HUES6 (cell line): ENCODE data around the gene SPACA7.

ENCODE experiments used
- H3K27ac ChIP-seq: 2 replicates; pipeline ENCODE4 v1.7.0; 2013; ENCODE audit warnings: low read depth, mild to moderate bottlenecking, low read length, inconsistent platforms
- H3K27me3 ChIP-seq: 2 replicates; pipeline ENCODE4 v1.6.1; 2013; ENCODE audit warnings: low read length; ENCODE audit not compliant: control insufficient read depth, insufficient read depth
- H3K36me3 ChIP-seq: 2 replicates; pipeline ENCODE4 v1.6.1; 2013; ENCODE audit warnings: low read length; ENCODE audit not compliant: control insufficient read depth, insufficient read depth
- H3K4me1 ChIP-seq: 2 replicates; pipeline ENCODE4 v1.6.1; 2013; ENCODE audit warnings: low read length; ENCODE audit not compliant: control insufficient read depth, insufficient read depth
- H3K4me3 ChIP-seq: 2 replicates; pipeline ENCODE4 v1.5.1; 2013; ENCODE audit warnings: low read depth, low read length
- H3K9ac ChIP-seq: one replicate; pipeline ENCODE4 v1.6.1; 2013; ENCODE audit warnings: mild to moderate bottlenecking, low read length
- H3K9me3 ChIP-seq: 2 replicates; pipeline ENCODE4 v1.6.1; 2013; ENCODE audit warnings: low read depth, low read length; ENCODE audit not compliant: control insufficient read depth, insufficient read depth

SPACA7 gene

GRCh38 chr13:112351825-112352224, 24.3 kb upstream of the SPACA7 start:
- Histone ChIP-seq H3K9me3 (no peaks in the 10 kb centered on the region), H3K27ac (no peak overlapping the region), H3K9ac (no peak overlapping the region), H3K36me3 (no peaks in the 10 kb centered on the region), H3K4me1 (peaks cover 20% of the 10 kb centered on the region), H3K27me3 (peaks cover 11% of the 10 kb centered on the region; the same call in 1 of the 2 replicates), H3K4me3 (no peak overlapping the region)

GRCh38 chr13:112353856-112354255, 22.3 kb upstream of the SPACA7 start:
- H3K27ac ChIP-seq = no peak overlapping the region
- no peak overlapping the region for H3K4me3 ChIP-seq
- H3K9ac ChIP-seq = no peak overlapping the region
- peaks cover 7% of the 10 kb centered on the region; the same call in 1 of the 2 replicates for H3K27me3 ChIP-seq
- H3K9me3 ChIP-seq = no peaks in the 10 kb centered on the region
- H3K4me1 ChIP-seq = peaks cover 3% of the 10 kb centered on the region; the same call in 1 of the 2 replicates
- H3K36me3 ChIP-seq = no peaks in the 10 kb centered on the region

GRCh38 chr13:112354330-112355273, 21.6 kb upstream of the SPACA7 start:
- no peaks in the 10 kb centered on the region for H3K9me3 ChIP-seq
- H3K36me3 ChIP-seq = no peaks in the 10 kb centered on the region
- no peak overlapping the region for H3K27ac ChIP-seq
- peaks cover 5% of the 10 kb centered on the region; the same call in 1 of the 2 replicates for H3K27me3 ChIP-seq
- peaks cover 3% of the 10 kb centered on the region; the same call in 1 of the 2 replicates for H3K4me1 ChIP-seq
- H3K4me3 ChIP-seq = no peak overlapping the region
- no peak overlapping the region for H3K9ac ChIP-seq

GRCh38 chr13:112355274-112355838, 20.8 kb upstream of the SPACA7 start:
- peaks cover 3% of the 10 kb centered on the region; the same call in 1 of the 2 replicates for H3K4me1 ChIP-seq
- no peak overlapping the region for H3K4me3 ChIP-seq
- no peak overlapping the region for H3K9ac ChIP-seq
- peaks cover under 1% of the 10 kb centered on the region; the same call in 1 of the 2 replicates for H3K27me3 ChIP-seq
- no peaks in the 10 kb centered on the region for H3K36me3 ChIP-seq
- peaks cover 3% of the 10 kb centered on the region; the same call in 1 of the 2 replicates for H3K9me3 ChIP-seq
- H3K27ac ChIP-seq = no peak overlapping the region

- Histone ChIP-seq H3K4me1 (peaks cover 3% of the 10 kb centered on the region; the same call in 1 of the 2 replicates), H3K27ac (no peak overlapping the region), H3K27me3 (no peaks in the 10 kb centered on the region; the same call in 1 of the 2 replicates), H3K9me3 (peaks cover 4% of the 10 kb centered on the region), H3K9ac (no peak overlapping the region), H3K4me3 (no peak overlapping the region), H3K36me3 (no peaks in the 10 kb centered on the region)
These were observed 20.0 kb upstream of the SPACA7 start for GRCh38 chr13:112356190-112356589.

GRCh38 chr13:112358156-112358555, 18.0 kb upstream of the SPACA7 start:
- H3K9ac ChIP-seq = no peak overlapping the region
- no peaks in the 10 kb centered on the region for H3K4me1 ChIP-seq
- H3K27me3 ChIP-seq = no peaks in the 10 kb centered on the region
- H3K36me3 ChIP-seq = no peaks in the 10 kb centered on the region
- H3K4me3 ChIP-seq = no peak overlapping the region
- peaks cover 6% of the 10 kb centered on the region for H3K9me3 ChIP-seq
- H3K27ac ChIP-seq = no peak overlapping the region

- Histone ChIP-seq H3K27me3 (no peaks in the 10 kb centered on the region), H3K9ac (no peak overlapping the region), H3K9me3 (peaks cover 11% of the 10 kb centered on the region), H3K36me3 (no peaks in the 10 kb centered on the region), H3K4me1 (no peaks in the 10 kb centered on the region), H3K4me3 (no peak overlapping the region), H3K27ac (no peak overlapping the region)
These were observed 14.1 kb upstream of the SPACA7 start for GRCh38 chr13:112362021-112362420.

GRCh38 chr13:112363867-112364528, 12.2 kb upstream of the SPACA7 start:
- no peaks in the 10 kb centered on the region for H3K4me1 ChIP-seq
- no peak overlapping the region for H3K27ac ChIP-seq
- no peaks in the 10 kb centered on the region for H3K27me3 ChIP-seq
- peaks cover 11% of the 10 kb centered on the region for H3K9me3 ChIP-seq
- no peaks in the 10 kb centered on the region for H3K36me3 ChIP-seq
- no peak overlapping the region for H3K9ac ChIP-seq
- H3K4me3 ChIP-seq = no peak overlapping the region

GRCh38 chr13:112366907-112367646, 9.1 kb upstream of the SPACA7 start:
- Histone ChIP-seq H3K27ac (no peak overlapping the region), H3K9me3 (peaks cover 5% of the 10 kb centered on the region), H3K4me1 (no peaks in the 10 kb centered on the region), H3K27me3 (no peaks in the 10 kb centered on the region; the same call in 1 of the 2 replicates), H3K4me3 (no peak overlapping the region), H3K9ac (no peak overlapping the region), H3K36me3 (no peaks in the 10 kb centered on the region)

- Histone ChIP-seq H3K4me1 (no peaks in the 10 kb centered on the region), H3K9me3 (peaks cover 5% of the 10 kb centered on the region), H3K36me3 (no peaks in the 10 kb centered on the region), H3K27ac (no peak overlapping the region), H3K9ac (no peak overlapping the region), H3K4me3 (no peak overlapping the region), H3K27me3 (no peaks in the 10 kb centered on the region; the same call in 1 of the 2 replicates)
These were observed 7.3 kb upstream of the SPACA7 start for GRCh38 chr13:112368883-112369282.
